Fibroblast of pulmonary artery (primary cell): ENCODE measurements around the gene MBOAT2.

Source experiments
- DNase-seq: peaks from one replicate; pipeline ENCODE4 v3.0.0-alpha.2; 2010; ENCODE audit warnings: low read depth
- H3K4me3 ChIP-seq: replicated peaks from 2 replicates; pipeline ENCODE4 v1.5.1; 2011; ENCODE audit warnings: low read depth, mild to moderate bottlenecking, control low read depth, low read length, moderate library complexity
- TF ChIP-seq, protein P1 (sequence below): IDR thresholded peaks from 2 replicates; pipeline ENCODE4 v1.5.1; 2011; ENCODE audit warnings: mild to moderate bottlenecking, control low read depth, low read length, inconsistent platforms; ENCODE audit errors: missing control alignments

Gene MBOAT2

DNA sequence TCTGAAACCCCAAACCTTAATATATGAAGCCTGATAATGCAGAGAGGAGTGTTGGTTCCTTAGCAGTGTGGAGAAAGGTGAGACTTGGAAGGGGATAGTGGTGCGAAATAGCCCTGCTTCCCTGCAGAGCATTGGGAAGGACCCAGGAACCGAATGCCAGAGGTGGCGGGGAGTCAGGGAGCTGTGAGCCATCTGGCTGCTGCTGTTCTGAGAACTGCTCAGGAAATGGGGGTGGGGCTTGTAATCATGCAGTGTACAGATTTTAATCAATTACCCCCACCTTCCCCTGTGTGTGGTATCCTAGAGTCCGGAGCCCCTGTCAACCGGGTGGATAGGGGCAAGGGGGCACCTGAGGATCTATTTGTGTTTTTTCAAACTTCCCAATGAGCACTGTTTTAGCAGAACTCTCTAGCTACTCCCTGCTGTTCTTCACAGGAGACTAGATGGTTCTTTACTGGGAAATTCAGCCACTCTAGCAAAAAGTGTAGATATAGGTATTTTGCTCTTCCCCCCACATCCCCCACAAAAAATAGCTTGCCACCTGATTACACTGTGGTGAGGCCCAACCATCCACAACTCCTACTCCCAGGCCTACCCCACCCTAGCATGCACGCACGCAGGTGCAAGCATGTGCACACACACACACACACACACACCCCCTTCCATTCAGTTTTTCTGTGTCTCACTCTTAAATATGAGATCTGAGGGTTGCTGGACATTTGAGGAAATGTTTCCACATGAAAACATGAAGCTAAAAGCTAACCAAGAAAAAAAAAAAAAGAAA is 30.1 kb upstream of the MBOAT2 start:
- TF ChIP-seq, protein P1, sequence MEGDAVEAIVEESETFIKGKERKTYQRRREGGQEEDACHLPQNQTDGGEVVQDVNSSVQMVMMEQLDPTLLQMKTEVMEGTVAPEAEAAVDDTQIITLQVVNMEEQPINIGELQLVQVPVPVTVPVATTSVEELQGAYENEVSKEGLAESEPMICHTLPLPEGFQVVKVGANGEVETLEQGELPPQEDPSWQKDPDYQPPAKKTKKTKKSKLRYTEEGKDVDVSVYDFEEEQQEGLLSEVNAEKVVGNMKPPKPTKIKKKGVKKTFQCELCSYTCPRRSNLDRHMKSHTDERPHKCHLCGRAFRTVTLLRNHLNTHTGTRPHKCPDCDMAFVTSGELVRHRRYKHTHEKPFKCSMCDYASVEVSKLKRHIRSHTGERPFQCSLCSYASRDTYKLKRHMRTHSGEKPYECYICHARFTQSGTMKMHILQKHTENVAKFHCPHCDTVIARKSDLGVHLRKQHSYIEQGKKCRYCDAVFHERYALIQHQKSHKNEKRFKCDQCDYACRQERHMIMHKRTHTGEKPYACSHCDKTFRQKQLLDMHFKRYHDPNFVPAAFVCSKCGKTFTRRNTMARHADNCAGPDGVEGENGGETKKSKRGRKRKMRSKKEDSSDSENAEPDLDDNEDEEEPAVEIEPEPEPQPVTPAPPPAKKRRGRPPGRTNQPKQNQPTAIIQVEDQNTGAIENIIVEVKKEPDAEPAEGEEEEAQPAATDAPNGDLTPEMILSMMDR = no peak
- DNase-seq = no peak
- no peak overlapping the region for H3K4me3 ChIP-seq

DNA sequence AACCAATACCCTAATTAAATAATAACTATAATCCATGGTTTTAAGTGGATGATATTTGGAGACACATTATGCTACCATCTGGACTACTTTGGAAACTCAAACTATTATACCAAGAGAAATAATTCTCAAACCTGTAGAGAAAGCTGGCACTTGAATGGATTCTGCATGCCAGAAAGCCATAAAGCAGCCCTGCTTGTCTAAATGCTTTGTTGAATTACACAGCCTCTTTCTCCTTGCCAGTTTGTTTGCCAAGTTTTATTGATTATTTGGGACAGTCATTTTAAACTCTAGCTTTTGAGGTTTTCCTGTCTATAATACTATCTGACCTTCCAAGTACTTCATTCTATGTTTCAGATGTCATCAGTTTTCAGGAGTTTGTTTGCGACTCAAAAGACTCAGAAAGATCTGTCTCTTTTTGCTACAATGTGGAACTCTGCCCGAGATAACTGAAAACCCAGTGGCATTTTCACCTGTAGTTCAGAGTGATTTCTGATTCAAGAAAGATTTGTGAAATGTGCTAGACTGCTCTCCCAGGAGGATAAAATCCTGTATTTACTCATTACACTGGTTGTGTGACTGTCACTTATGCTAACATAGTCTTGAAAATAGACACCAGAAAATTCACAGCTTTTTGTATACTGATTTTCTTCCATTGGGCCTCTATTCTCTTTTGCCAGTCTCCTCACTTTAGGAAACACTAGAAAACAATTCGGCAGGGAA is 29.2 kb upstream of the MBOAT2 start:
- TF ChIP-seq, protein P1 = no peak
- H3K4me3 ChIP-seq = no peak overlapping the region
- no peak for DNase-seq

DNA sequence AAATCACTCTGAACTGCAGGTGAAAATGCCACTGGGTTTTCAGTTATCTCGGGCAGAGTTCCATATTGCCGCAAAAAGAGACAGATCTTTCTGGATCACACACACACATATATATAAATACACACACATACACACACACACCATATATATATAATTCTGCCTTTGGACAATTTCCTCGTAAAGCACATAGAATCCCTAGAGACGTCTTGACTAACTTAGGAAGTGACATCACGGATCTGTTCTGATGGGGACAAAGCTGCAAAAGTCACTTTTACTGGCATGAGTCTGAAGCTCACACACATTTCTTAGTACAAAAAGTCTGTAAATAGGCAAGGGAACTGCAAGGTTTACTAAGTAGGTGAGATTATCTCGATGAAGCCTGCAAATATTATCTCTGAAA is 28.6 kb upstream of the MBOAT2 start:
- TF ChIP-seq, protein P1 = no peak
- no peak overlapping the region for H3K4me3 ChIP-seq
- DNase-seq = no peak

DNA sequence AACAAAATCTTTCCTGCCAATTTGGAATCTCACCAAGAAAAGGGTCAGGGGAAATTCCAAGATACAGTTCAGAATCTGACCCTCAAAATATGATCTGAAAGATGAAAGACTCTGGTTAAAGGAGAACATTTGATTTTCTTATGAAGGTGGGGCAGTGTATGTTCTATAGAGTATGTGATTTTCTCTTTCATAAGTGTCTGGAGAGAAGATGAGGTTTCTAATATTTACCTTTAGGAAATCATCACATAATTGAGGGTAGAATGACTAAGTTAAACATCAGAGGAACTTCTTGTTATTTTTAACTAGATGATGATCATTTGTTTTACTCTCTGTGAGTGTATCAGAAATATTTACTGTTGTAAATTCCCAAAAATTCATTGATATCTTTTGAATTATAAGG is 27.8 kb upstream of the MBOAT2 start:
- TF ChIP-seq, protein P1 = no peak
- no peak overlapping the region for H3K4me3 ChIP-seq
- DNase-seq = no peak

DNA sequence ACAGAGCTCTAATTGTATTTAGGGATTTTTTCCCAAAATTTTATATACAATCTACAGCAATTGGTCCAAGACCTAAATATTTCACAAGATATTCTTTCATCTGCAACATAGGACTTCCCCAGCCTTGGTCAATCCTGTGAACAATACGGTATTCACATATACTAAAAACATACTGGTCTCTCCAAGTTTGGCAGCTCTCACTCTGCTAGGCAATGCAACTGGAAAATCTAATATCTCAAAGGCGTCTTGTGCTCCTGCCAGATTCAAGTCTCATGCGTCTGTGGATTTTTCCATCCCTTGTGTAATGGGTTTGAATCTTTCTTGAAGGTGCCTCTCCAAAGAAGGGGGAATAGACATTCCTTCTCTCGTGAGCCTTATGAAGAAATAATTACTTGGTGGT is 27.4 kb upstream of the MBOAT2 start:
- H3K4me3 ChIP-seq = no peak overlapping the region
- TF ChIP-seq, protein P1 = no peak
- peak; percentile 77 for DNase-seq

DNA sequence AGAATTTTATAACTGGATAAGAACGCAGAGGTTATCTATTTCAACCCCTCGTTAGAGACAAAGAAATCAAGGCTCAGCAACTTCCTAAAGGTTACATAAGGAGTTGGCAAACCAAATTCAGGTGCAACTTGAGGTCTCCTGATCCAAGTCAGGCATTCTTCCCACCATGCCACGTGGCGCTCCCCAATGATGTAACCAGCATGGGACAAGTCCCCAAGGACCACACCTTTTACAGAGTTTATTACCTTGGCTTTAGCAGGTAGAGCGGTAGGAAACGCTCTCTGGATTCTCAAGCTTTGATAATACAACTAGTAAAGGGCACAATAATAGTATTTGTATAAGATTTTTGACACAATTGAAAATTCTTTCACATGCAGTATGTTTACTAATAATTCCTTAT is 26.7 kb upstream of the MBOAT2 start:
- no peak for DNase-seq
- no peak overlapping the region for H3K4me3 ChIP-seq
- TF ChIP-seq, protein P1 = no peak
